Suprapubic skin (tissue), 4 donors: ENCODE results near the gene MYORG. TPM values are rescaled to one million over a fixed set of nuclear protein-coding genes. Genes with fewer than 3 reads are reported as not detected.

Source experiments
- DNase-seq, 2 donors: peaks; one replicate each; pipeline ENCODE4 v3.0.0-alpha.2; 2019; ENCODE audit warnings: low spot score in 2 of 2
- H3K27ac ChIP-seq: fragments of 200-600 bp; sonication (generic); one replicate; pipeline ENCODE4 v1.5.1; 2019
- H3K27me3 ChIP-seq: fragments of 200-600 bp; sonication (generic); one replicate; pipeline ENCODE4 v1.5.1; 2019
- H3K36me3 ChIP-seq: fragments of 200-600 bp; sonication (generic); one replicate; pipeline ENCODE4 v1.5.1; 2019
- H3K4me1 ChIP-seq: fragments of 200-600 bp; sonication (generic); one replicate; pipeline ENCODE4 v1.5.1; 2019
- H3K4me3 ChIP-seq: fragments of 200-600 bp; sonication (generic); one replicate; pipeline ENCODE4 v1.5.1; 2019; ENCODE audit warnings: mild to moderate bottlenecking
- H3K9me3 ChIP-seq: fragments of 200-600 bp; sonication (generic); one replicate; pipeline ENCODE4 v1.5.1; 2019
- CTCF ChIP-seq, 2 donors: fragments of 200-600 bp in 1 of 2; fragments of 450-650 bp in 1 of 2; sonication (generic) in 1 of 2; IDR thresholded peaks; one replicate each; pipeline ENCODE4 v1.5.1; 2016 to 2019; ENCODE audit warnings: antibody characterized with exemption in 2 of 2, mild to moderate bottlenecking in 1 of 2, moderate library complexity in 1 of 2
- EP300 ChIP-seq: sonication (generic); formaldehyde crosslinking; IDR thresholded peaks from one replicate; pipeline ENCODE4 v1.6.1; 2017; ENCODE audit warnings: antibody characterized with exemption
- POLR2A ChIP-seq, 2 donors: fragments of 450-650 bp; IDR thresholded peaks; one replicate each; pipeline ENCODE4 v1.6.1; 2017; ENCODE audit warnings: antibody characterized with exemption in 2 of 2, mild to moderate bottlenecking in 2 of 2, moderate library complexity in 2 of 2
- POLR2AphosphoS5 ChIP-seq, 3 donors: sonication (generic); formaldehyde crosslinking; IDR thresholded peaks; one replicate each; pipeline ENCODE4 v1.6.1; 2017; ENCODE audit warnings: antibody characterized with exemption in 3 of 3
- WGBS: methylation state at CpG from one replicate; pipeline ENCODE4 v1.1.5; 2018; 5-methylcytosine and 5-hydroxymethylcytosine counted together
- total RNA-seq, 4 donors: library from RNA; depleted of rRNA; stranded (reverse); fragments of >200 nt; gene quantifications; one replicate each; pipeline ENCODE4 v1.1.0, GENCODE V29; 2016

The MYORG gene
- total RNA-seq, 4 donors from 2014 or later: 5.7 to 8.8 (median 7.3) TPM

- Histone ChIP-seq H3K36me3 (no peaks in the 10 kb centered on the region), H3K4me1 (peaks cover 55% of the 10 kb centered on the region), H3K9me3 (no peaks in the 10 kb centered on the region), H3K27me3 (peaks cover 4% of the 10 kb centered on the region), H3K27ac (peak overlapping the region; percentile 17), H3K4me3 (peak overlapping the region; percentile 61)
- 22% methylated on average over 5 of the region's 5 CpGs for WGBS
- TF ChIP-seq EP300 (no peak), CTCF (IDR thresholded peaks at IDR 0.05) (no peak), POLR2AphosphoS5 (IDR thresholded peaks at IDR 0.05) (no peak), POLR2A (IDR thresholded peaks at IDR 0.05) (no peak)
- DNase-seq: no peak
These were observed 1.7 kb downstream of the MYORG start for GRCh38 chr9:34374905-34375552.

GRCh38 chr9:34374339-34374738 is 2.4 kb downstream of the MYORG start:
- no peaks in the 10 kb centered on the region for H3K36me3 ChIP-seq
- H3K4me1 ChIP-seq: peaks cover 49% of the 10 kb centered on the region
- peaks cover 4% of the 10 kb centered on the region for H3K27me3 ChIP-seq
- TF ChIP-seq POLR2A (IDR thresholded peaks at IDR 0.05) (no peak), CTCF (IDR thresholded peaks at IDR 0.05) (no peak), POLR2AphosphoS5 (IDR thresholded peaks at IDR 0.05) (no peak), EP300 (no peak)
- DNase-seq: no peak
- no peak overlapping the region for H3K27ac ChIP-seq
- H3K4me3 ChIP-seq: no peak overlapping the region
- WGBS: 89% methylated on average over 3 of the region's 3 CpGs
- no peaks in the 10 kb centered on the region for H3K9me3 ChIP-seq

GRCh38 chr9:34373749-34374148 is 2.9 kb downstream of the MYORG start:
- Histone ChIP-seq H3K27ac (no peak overlapping the region), H3K27me3 (peaks cover 4% of the 10 kb centered on the region), H3K9me3 (no peaks in the 10 kb centered on the region), H3K4me1 (peaks cover 44% of the 10 kb centered on the region), H3K36me3 (no peaks in the 10 kb centered on the region), H3K4me3 (no peak overlapping the region)
- 95% methylated on average over 2 of the region's 2 CpGs for WGBS
- DNase-seq: no peak
- TF ChIP-seq CTCF (IDR thresholded peaks at IDR 0.05) (no peak), POLR2A (IDR thresholded peaks at IDR 0.05) (no peak), POLR2AphosphoS5 (IDR thresholded peaks at IDR 0.05) (no peak), EP300 (no peak)

- Histone ChIP-seq H3K36me3 (no peaks in the 10 kb centered on the region), H3K27ac (no peak overlapping the region), H3K4me3 (no peak overlapping the region), H3K27me3 (peaks cover 4% of the 10 kb centered on the region), H3K9me3 (no peaks in the 10 kb centered on the region), H3K4me1 (peaks cover 40% of the 10 kb centered on the region)
- no peak for TF ChIP-seq EP300
- no peak for DNase-seq
- 39% methylated on average over 25 of the region's 41 CpGs for WGBS
These were observed 4.2 kb downstream of the MYORG start for GRCh38 chr9:34372467-34373011.

GRCh38 chr9:34371886-34372466 is 4.7 kb downstream of the MYORG start:
- TF ChIP-seq POLR2A (IDR thresholded peaks at IDR 0.05) (no peak), POLR2AphosphoS5 (IDR thresholded peaks at IDR 0.05) (no peak), EP300 (no peak), CTCF (IDR thresholded peaks at IDR 0.05) (no peak)
- H3K27me3 ChIP-seq: peaks cover 4% of the 10 kb centered on the region
- no peak overlapping the region for H3K4me3 ChIP-seq
- no peaks in the 10 kb centered on the region for H3K9me3 ChIP-seq
- DNase-seq: no peak
- H3K36me3 ChIP-seq: no peaks in the 10 kb centered on the region
- H3K4me1 ChIP-seq: peaks cover 35% of the 10 kb centered on the region
- no peak overlapping the region for H3K27ac ChIP-seq
- WGBS: 76% methylated on average over 38 of the region's 60 CpGs
